ENCODE data around the gene PDSS2.

The PDSS2 gene

DNA sequence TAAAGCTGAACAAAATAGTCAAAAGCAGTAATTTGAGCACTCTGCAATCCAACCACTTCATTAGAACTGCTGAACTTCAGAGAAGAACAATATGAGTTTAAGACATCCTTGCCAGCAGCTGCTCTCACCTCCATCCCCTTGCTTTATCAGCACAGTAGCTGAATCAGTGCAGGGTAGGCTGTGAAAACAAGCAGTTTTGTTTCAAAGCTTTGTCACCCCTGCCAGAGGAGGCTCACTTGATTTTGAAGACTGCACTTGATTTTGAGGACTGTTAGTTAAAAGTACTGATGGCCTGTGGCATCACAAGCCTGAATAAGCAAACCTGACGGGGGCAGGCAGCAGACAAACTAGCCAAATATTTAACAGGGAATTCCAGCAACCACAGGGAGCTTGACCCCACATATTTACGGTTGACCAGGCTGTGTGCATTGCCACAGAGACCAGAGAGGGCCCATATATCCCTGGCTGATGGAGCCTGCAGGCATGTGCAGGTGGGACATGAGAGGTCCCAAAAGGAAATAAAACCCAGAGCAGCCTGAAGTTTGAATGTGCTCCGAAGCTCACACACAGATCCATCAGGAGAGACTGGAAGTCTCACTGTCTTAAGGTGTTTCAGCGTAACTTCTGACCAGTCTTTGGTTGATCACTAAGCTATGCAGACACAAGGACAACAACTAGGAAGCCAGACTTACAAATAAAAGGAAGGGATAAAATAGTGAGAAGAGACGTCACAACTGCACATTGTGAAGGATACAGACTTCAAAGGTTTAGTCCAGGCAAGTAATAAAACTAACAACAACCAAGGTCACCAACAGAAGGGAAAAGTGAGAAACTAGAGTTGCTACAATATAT lies 97.4 kb downstream of the PDSS2 start:
- no peak for DNase-seq (ENCODE audit: low read depth in 2 of 2)

GRCh38 chr6:107360476-107360875 lies 98.9 kb downstream of the PDSS2 start:
- DNase-seq (ENCODE audit: low read depth in 2 of 2), result no peak

DNA sequence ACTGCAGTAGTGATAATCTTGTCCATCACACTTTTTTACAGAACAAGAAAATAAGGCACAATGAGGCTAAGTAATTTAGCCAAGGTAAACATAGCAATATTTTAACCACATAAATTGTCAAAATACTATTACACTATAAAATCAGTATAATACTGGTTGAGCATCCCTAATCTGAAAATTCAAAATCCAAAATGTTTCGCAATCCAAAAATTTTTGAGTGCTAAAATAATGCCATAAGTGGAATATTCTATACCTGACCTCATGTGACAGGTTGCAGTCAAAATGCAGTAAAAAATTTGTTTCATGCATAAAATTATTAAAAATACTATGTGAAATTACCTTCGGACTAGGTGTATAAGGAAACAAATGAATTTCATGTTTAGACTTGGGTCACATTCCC lies 101.5 kb downstream of the PDSS2 start:
- DNase-seq (ENCODE audit: low read depth in 2 of 2), result no peak

DNA sequence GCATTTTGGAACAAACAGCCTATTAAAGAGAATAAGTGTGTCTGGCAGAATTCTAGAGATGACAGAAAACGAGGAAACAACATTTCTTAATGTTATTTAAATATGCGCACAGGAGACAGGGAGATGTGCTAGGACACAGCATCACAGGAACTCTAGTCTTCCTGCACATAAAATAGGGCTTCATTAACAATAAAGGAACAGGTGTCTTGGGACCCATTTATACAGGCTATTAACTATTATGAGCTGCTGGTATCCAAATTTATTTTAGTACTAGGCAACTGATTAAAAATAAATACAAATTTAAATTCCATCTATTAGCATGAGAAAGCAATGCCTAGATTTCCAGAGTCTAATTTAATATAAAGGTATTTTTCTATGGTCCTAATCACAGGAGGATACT lies 102.3 kb downstream of the PDSS2 start:
- no peak for DNase-seq (ENCODE audit: low read depth in 2 of 2)

- no peak for DNase-seq (ENCODE audit: low read depth in 2 of 2)
Measured at GRCh38 chr6:107355659-107356058, 103.7 kb downstream of the PDSS2 start.

GRCh38 chr6:107354451-107354850 lies 104.9 kb downstream of the PDSS2 start:
- DNase-seq (ENCODE audit: low read depth in 2 of 2), result no peak

DNA sequence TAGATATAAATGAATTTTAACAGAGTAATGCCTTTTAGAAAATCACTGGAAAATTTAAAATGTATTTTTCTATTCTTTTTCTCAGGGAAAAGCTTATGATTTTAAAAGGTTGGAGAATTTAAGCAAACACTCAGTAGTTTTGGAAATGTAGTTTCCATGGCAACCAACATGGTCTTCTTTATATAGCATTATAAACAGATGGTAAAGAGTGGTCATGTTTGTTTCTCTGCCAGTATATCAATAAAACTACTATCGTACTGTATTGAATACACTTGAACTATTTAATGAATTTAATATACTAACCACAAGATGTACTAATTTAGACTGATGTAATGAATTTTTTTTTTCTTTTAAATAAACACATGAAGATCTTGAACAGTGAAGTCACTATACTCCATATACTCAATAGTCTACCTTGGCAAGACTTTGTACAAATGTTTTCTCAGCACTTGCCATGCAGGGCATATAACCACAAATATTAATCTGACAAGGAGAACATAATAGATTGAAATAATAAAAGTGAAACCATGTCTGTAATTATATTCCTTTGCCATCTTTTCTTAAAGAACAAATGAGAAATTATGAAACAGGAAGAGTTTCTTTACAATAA lies 105.5 kb downstream of the PDSS2 start:
- no peak for DNase-seq (ENCODE audit: low read depth in 2 of 2)

GRCh38 chr6:107348224-107348623 lies 111.1 kb downstream of the PDSS2 start:
- DNase-seq (ENCODE audit: low read depth in 2 of 2), result no peak

GRCh38 chr6:107345393-107345792 lies 114.0 kb downstream of the PDSS2 start:
- DNase-seq (ENCODE audit: low read depth in 2 of 2), result no peak

GRCh38 chr6:107344981-107345380 lies 114.4 kb downstream of the PDSS2 start:
- no peak for DNase-seq (ENCODE audit: low read depth in 2 of 2)

DNA sequence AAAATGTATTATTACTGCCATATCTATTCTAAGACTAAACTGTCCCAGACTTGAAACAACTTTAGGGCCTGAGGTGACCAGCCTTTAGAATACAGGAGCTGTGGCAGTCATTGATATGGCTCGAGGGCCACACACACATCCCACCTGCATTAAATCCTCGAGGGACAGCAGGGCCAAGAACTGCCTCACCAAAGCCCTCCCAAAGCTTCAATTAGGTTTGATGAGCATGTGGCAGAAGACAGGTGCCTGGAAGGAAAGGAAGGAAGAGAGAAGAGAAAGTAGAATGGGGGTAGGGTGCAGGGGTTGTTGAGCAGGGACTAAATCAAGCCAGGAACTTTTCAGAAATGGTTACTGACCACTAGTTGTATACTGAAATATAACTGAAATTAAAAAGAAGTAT lies 115.0 kb downstream of the PDSS2 start:
- DNase-seq (ENCODE audit: low read depth in 2 of 2), result no peak

- no peak for DNase-seq (ENCODE audit: low read depth in 2 of 2)
Measured at GRCh38 chr6:107342144-107342543, 117.2 kb downstream of the PDSS2 start.

- DNase-seq (ENCODE audit: low read depth in 2 of 2), result no peak
Measured at GRCh38 chr6:107340881-107341280, 118.5 kb downstream of the PDSS2 start.

DNA sequence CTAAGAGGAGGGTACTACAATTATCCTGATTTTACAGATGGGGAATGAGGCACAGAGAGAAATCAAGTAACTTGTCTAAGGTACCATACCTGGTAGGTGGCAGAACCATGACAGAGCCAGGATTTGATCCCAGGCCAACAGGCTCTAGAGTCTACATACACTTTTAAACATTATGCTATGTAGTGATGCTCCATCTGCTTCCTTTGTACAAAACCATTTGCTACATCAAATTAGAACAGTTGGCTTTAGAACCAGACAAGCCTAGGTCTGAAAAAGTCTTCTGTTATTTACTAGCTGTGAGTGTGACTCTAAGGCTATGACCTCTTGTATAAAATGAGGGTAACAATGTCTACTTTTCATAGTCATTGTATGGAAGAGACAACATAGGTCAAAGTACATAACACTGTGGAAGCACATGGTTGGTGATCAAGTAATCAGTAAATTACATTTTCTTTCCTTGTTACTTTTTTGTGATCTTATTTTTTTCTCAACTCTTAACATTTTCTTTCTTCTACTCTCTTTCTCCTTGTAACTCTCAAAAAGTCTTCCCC lies 122.1 kb downstream of the PDSS2 start:
- DNase-seq (ENCODE audit: low read depth in 2 of 2), result no peak

- no peak for DNase-seq (ENCODE audit: low read depth in 2 of 2)
Measured at GRCh38 chr6:107334026-107334425, 125.3 kb downstream of the PDSS2 start.

- DNase-seq (ENCODE audit: low read depth in 2 of 2), result no peak
Measured at GRCh38 chr6:107333491-107333890, 125.9 kb downstream of the PDSS2 start.

- no peak for DNase-seq (ENCODE audit: low read depth in 2 of 2)
Measured at GRCh38 chr6:107331409-107332386, 127.7 kb downstream of the PDSS2 start.

- no peak for DNase-seq (ENCODE audit: low read depth in 2 of 2)
Measured at GRCh38 chr6:107330168-107330567, 129.2 kb downstream of the PDSS2 start.

- no peak for DNase-seq (ENCODE audit: low read depth in 2 of 2)
Measured at GRCh38 chr6:107329063-107329860, 130.1 kb downstream of the PDSS2 start.

DNA sequence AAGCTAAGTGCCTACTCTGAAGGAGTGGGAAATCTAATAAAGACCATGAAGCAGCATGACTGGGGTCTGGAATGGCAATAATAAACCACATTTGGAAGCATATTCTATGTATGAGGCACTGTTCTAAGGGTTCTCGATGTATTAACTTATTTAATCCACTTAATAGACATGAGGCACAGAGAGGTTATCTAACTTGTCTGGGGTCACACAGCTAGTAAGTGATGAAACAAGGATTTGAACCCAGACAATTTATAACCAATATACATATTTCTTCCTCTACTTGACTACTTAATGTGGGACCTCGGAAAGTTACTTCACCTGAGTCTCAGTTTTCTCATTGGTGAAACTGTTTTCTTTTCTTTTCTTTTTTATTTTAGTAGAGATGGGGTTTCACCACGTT lies 131.3 kb downstream of the PDSS2 start:
- DNase-seq (ENCODE audit: low read depth in 2 of 2), result no peak

DNA sequence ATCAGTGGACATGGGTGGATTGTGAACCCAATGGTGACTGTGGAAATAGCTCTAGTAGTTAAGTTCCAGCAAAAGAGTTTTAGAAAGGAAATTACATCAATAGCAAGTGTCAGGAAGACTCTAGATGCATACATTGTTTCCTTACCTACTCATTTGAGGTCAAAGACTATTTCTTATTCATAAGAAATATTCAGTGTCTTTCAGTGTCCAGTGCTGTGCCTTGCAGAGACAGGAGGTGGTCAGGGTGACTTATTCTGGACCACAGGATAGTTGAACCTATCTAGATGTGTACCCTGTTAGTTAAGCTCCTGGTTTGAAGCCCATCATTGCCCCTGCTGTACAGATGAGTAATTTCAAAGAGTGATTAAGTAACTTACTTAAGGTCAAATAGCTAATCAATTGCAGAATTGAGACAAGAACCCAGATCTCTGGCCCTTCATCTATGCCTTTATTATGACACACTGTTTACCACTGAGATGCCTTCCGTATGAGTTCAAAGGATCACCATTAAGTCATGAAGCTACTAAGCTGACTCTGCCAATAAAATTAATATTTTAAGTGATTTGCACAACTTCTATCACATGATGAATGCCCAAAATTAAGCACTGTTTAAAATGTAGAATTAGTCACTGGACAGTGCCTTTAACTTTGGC lies 136.1 kb downstream of the PDSS2 start:
- no peak for DNase-seq (ENCODE audit: low read depth in 2 of 2)

Measured in stimulated activated CD8-positive, alpha-beta memory T cell treated with anti-CD3 and anti-CD28 coated beads, Interleukin-2, amount 100 ng/mL, for 1 hour (primary cell).